Hepatocyte (in vitro differentiated cells): Measurements from ENCODE around the gene ITPK1. TPM values are rescaled to one million over a fixed set of nuclear protein-coding genes. Genes with fewer than 3 reads are reported as not detected.

ENCODE experiments used
- DNase-seq: peaks from one replicate; pipeline ENCODE4 v3.0.0-alpha.2; 2016; ENCODE audit warnings: low spot score
- H2AFZ ChIP-seq: fragments of 200-600 bp; sonication (generic); 2 replicates; pipeline ENCODE4 v1.6.0; 2016; ENCODE audit warnings: antibody characterized with exemption, mild to moderate bottlenecking
- H3K27ac ChIP-seq: fragments of 200-600 bp; sonication (generic); 2 replicates; pipeline ENCODE4 v1.5.1; 2016; ENCODE audit warnings: mild to moderate bottlenecking
- H3K27me3 ChIP-seq: fragments of 200-600 bp; sonication (generic); 2 replicates; pipeline ENCODE4 v1.6.1; 2016
- H3K36me3 ChIP-seq: fragments of 200-600 bp; sonication (generic); replicated peaks from 2 replicates; pipeline ENCODE4 v1.5.1; 2016; ENCODE audit warnings: low read depth; ENCODE audit not compliant: insufficient read depth
- H3K4me1 ChIP-seq: fragments of 200-600 bp; sonication (generic); 2 replicates; pipeline ENCODE4 v1.5.1; 2016; ENCODE audit warnings: mild to moderate bottlenecking, moderate library complexity; ENCODE audit not compliant: insufficient read depth
- H3K4me2 ChIP-seq: fragments of 200-600 bp; sonication (generic); 2 replicates; pipeline ENCODE4 v1.6.0; 2016
- H3K4me3 ChIP-seq: fragments of 200-600 bp; sonication (generic); 2 replicates; pipeline ENCODE4 v1.5.1; 2016; ENCODE audit warnings: mild to moderate bottlenecking
- H3K79me2 ChIP-seq: fragments of 200-600 bp; sonication (generic); 2 replicates; pipeline ENCODE4 v1.6.0; 2017; ENCODE audit warnings: mild to moderate bottlenecking
- H3K9me2 ChIP-seq: fragments of 200-600 bp; sonication (generic); replicated peaks from 2 replicates; pipeline ENCODE4 v1.6.0; 2017; ENCODE audit warnings: mild to moderate bottlenecking; ENCODE audit not compliant: insufficient read depth
- H3K9me3 ChIP-seq: fragments of 200-600 bp; sonication (generic); 2 replicates; pipeline ENCODE4 v1.5.1; 2016; ENCODE audit warnings: low read depth, mild to moderate bottlenecking
- H4K20me1 ChIP-seq: fragments of 200-600 bp; sonication (generic); 2 replicates; pipeline ENCODE4 v1.6.0; 2016; ENCODE audit warnings: mild to moderate bottlenecking; ENCODE audit not compliant: insufficient read depth, poor library complexity, severe bottlenecking
- CTCF ChIP-seq: fragments of 200-600 bp; sonication (generic); IDR thresholded peaks from 2 replicates; pipeline ENCODE4 v1.5.1; 2016; ENCODE audit warnings: antibody characterized with exemption, mild to moderate bottlenecking; ENCODE audit not compliant: poor library complexity
- EZH2 ChIP-seq: fragments of 200-600 bp; sonication (generic); IDR thresholded peaks from 2 replicates; pipeline ENCODE4 v1.6.1; 2016; ENCODE audit warnings: antibody characterized with exemption, mild to moderate bottlenecking, borderline replicate concordance
- EZH2phosphoT487 ChIP-seq: fragments of 200-600 bp; sonication (generic); IDR thresholded peaks from one replicate; pipeline ENCODE4 v1.6.1; 2018; ENCODE audit warnings: antibody characterized with exemption, mild to moderate bottlenecking, low read depth, moderate library complexity; ENCODE audit not compliant: unreplicated experiment, severe bottlenecking
- WGBS: methylation state at CpG from one replicate; pipeline ENCODE4 v1.1.6; 2016; ENCODE audit warnings: low lambda C conversion rate; ENCODE audit errors: missing lambda C conversion rate; 5-methylcytosine and 5-hydroxymethylcytosine counted together
- polyA plus RNA-seq: library from polyadenylated mRNA; unstranded; fragments of >200 nt; fragmentation: Nextera tagmentation; extraction: Ambion mirVana; gene quantifications from 2 replicates; pipeline ENCODE4 v1.2.1, GENCODE V29; 2016
- total RNA-seq: library from RNA; depleted of rRNA; stranded (reverse); fragments of >200 nt; gene quantifications from 2 replicates; pipeline ENCODE4 v1.2.3, GENCODE V29; 2014

ITPK1 gene
- total and polyA plus RNA-seq, 2 experiments from 2014 or later = 49.8 to 66.7 TPM

DNA sequence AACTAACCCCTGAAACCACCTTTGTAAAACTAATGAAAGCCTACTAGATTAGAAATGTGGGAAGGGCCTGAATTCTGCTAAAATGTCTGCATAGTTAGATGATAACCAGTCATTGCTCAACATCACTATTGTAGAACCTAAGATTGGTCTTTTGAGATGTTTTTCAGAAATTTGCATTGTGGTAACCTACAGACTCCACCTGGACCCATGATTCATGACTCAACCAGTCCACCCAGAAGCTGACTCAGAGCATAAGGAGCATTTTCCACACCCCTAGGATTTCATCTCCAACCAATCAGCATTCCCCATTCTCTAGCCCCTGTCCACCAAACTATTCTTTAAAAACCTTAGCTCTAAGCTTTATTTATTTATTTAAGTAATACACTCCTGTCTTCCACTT lies 223.1 kb downstream of the ITPK1 start:
- no peaks in the 10 kb centered on the region for H3K27me3 ChIP-seq
- no peak overlapping the region for H3K27ac ChIP-seq
- no peak for DNase-seq
- no peak for TF ChIP-seq CTCF
- TF ChIP-seq EZH2 = no peak
- no peak for TF ChIP-seq EZH2phosphoT487
- H3K4me2 ChIP-seq = no peak overlapping the region
- no peak overlapping the region for H3K4me3 ChIP-seq
- H3K9me3 ChIP-seq = no peaks in the 10 kb centered on the region
- H3K79me2 ChIP-seq = no peaks in the 10 kb centered on the region
- H2AFZ ChIP-seq = no peak overlapping the region
- H4K20me1 ChIP-seq = no peaks in the 10 kb centered on the region
- H3K36me3 ChIP-seq = no peaks in the 10 kb centered on the region
- no peaks in the 10 kb centered on the region for H3K4me1 ChIP-seq
- H3K9me2 ChIP-seq = no peaks in the 10 kb centered on the region

GRCh38 chr14:92890830-92891588 lies 224.7 kb downstream of the ITPK1 start:
- no peak overlapping the region for H3K4me3 ChIP-seq
- no peaks in the 10 kb centered on the region for H3K36me3 ChIP-seq
- no peaks in the 10 kb centered on the region for H3K9me3 ChIP-seq
- H3K27me3 ChIP-seq = no peaks in the 10 kb centered on the region
- TF ChIP-seq EZH2phosphoT487 = no peak
- TF ChIP-seq CTCF = no peak
- TF ChIP-seq EZH2 = no peak
- no peaks in the 10 kb centered on the region for H4K20me1 ChIP-seq
- peak; percentile 19 for DNase-seq
- H3K4me1 ChIP-seq = no peaks in the 10 kb centered on the region
- no peak overlapping the region for H3K27ac ChIP-seq
- 49% methylated on average over 7 of the region's 7 CpGs for WGBS
- no peaks in the 10 kb centered on the region for H3K9me2 ChIP-seq
- no peak overlapping the region for H3K4me2 ChIP-seq
- no peak overlapping the region for H2AFZ ChIP-seq
- H3K79me2 ChIP-seq = no peaks in the 10 kb centered on the region

- Histone ChIP-seq H3K9me2 (no peaks in the 10 kb centered on the region), H4K20me1 (no peaks in the 10 kb centered on the region), H3K27me3 (no peaks in the 10 kb centered on the region), H3K9me3 (no peaks in the 10 kb centered on the region), H3K36me3 (no peaks in the 10 kb centered on the region), H2AFZ (no peak overlapping the region), H3K4me2 (no peak overlapping the region), H3K4me3 (no peak overlapping the region), H3K4me1 (no peaks in the 10 kb centered on the region), H3K79me2 (no peaks in the 10 kb centered on the region), H3K27ac (no peak overlapping the region)
- TF ChIP-seq CTCF (no peak), EZH2 (no peak)
- DNase-seq = no peak
These were observed 226.8 kb downstream of the ITPK1 start for GRCh38 chr14:92888896-92889295.

DNA sequence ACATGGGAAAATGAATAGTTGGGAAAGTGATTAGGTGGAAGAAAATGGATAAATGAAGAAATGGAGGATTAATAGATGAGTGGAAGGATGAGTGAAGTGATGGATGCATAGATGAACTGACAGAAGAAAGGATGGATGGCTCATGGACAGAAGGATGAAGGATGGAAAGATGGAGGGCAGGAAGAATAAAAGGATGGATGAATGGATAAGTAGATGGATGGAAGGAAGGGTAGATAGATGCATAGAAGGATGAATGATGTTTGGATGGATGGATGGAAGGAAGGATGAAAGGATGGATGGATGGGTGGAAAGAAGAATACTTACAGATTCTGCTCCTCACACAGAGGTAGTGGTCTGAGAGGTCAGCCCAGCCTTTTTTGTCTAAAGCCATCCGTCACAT lies 228.6 kb downstream of the ITPK1 start:
- no peak overlapping the region for H3K4me3 ChIP-seq
- no peak overlapping the region for H2AFZ ChIP-seq
- H3K79me2 ChIP-seq = no peaks in the 10 kb centered on the region
- H3K27me3 ChIP-seq = no peaks in the 10 kb centered on the region
- H3K27ac ChIP-seq = no peak overlapping the region
- no peak for DNase-seq
- H3K36me3 ChIP-seq = no peaks in the 10 kb centered on the region
- no peak overlapping the region for H3K4me2 ChIP-seq
- H3K9me3 ChIP-seq = no peaks in the 10 kb centered on the region
- H3K9me2 ChIP-seq = no peaks in the 10 kb centered on the region
- 80% methylated on average over 1 of the region's 1 CpG for WGBS
- H4K20me1 ChIP-seq = no peaks in the 10 kb centered on the region
- no peaks in the 10 kb centered on the region for H3K4me1 ChIP-seq
- no peak for TF ChIP-seq EZH2phosphoT487
- no peak for TF ChIP-seq CTCF
- TF ChIP-seq EZH2 = no peak
